ENCODE data around the gene OCA2. TPM values are rescaled to one million over a fixed set of nuclear protein-coding genes. Genes with fewer than 3 reads are reported as not detected.
A peak's percentile ranks its signal among the peaks of the same experiment; 100 is the strongest.
"Not testable (repeated sequence)": the region's sequence is repeated elsewhere in the genome, so short reads cannot be mapped to it uniquely, and the experiment has no call there.

OCA2 gene
- total RNA-seq: 1 to 10 TPM in 4 of 7 donors, under 1 TPM in 3; 0.39 to 3.0 (median 1.0) TPM
- polyA plus RNA-seq: 1 to 10 TPM in 1 of 3 donors, under 1 TPM in 2; 0.86 to 1.2 (median 1.00) TPM
- long read RNA-seq, donor 1: 0 reads
- long read RNA-seq, donor 2: 0 reads

GRCh38 chr15:28098766-28099554 lies at the start of gene OCA2:
TSS of gene OCA2 (minus strand) at chr15:28099315. CDS start at chr15:28081874, 17,441 bp downstream.
- intact Hi-C loops (cut with DNase I; ENCODE audit: low total_unique reads): no loop called here
- WGBS, 5 donors: 4 to 6% (median 4%) methylated on average over 19 to 52 of the region's 52 CpGs
- TF ChIP-seq, protein P1, sequence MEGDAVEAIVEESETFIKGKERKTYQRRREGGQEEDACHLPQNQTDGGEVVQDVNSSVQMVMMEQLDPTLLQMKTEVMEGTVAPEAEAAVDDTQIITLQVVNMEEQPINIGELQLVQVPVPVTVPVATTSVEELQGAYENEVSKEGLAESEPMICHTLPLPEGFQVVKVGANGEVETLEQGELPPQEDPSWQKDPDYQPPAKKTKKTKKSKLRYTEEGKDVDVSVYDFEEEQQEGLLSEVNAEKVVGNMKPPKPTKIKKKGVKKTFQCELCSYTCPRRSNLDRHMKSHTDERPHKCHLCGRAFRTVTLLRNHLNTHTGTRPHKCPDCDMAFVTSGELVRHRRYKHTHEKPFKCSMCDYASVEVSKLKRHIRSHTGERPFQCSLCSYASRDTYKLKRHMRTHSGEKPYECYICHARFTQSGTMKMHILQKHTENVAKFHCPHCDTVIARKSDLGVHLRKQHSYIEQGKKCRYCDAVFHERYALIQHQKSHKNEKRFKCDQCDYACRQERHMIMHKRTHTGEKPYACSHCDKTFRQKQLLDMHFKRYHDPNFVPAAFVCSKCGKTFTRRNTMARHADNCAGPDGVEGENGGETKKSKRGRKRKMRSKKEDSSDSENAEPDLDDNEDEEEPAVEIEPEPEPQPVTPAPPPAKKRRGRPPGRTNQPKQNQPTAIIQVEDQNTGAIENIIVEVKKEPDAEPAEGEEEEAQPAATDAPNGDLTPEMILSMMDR (IDR thresholded peaks at IDR 0.05 in 8 of 11, conservative IDR thresholded peaks at IDR 0.05 in 3 of 11): peak in 1 of 11 experiments; percentile 29
- TF ChIP-seq POLR2A (IDR thresholded peaks at IDR 0.05): no peak
- peaks cover 30 to 59% (median 50%) of the 10 kb centered on the region in 6 donors for H3K4me1 ChIP-seq
- peak within 1 kb of the TSS in 6 of 8 donors; percentile 8 to 61 (median 14) for H3K4me3 ChIP-seq
- peak; percentile 81 for DNase-seq
- peak within 1 kb of the TSS in 3 of 8 donors; percentile 14 to 42 (median 37) for H3K27ac ChIP-seq
- peaks cover 0 to 6% (median 0%) of the 10 kb centered on the region in 8 donors for H3K9me3 ChIP-seq
- H3K27me3 ChIP-seq (replicated peaks in 1 of 7): peaks cover 0 to 97% (median 61%) of the 10 kb centered on the region in 7 donors
- no peaks in the 10 kb centered on the region for H3K36me3 ChIP-seq

DNA sequence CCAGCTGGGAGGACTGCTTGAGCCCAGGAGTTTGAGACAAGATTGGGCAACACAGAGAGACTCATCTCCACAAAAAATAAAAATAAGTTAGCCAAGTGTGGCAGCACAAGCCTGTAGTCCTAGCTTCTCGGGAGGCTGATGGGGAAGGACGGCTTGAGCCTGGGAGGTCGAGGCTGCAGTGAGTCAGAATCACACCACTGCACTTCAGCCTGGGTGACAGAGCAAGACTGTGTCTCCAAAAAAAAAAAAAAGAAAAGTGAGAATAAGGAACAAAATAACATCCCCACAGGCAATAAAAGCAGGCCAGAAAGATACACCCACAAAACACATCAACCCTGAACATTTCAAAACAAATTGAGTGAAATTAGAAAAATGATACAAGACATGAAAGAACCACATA lies 48.7 kb upstream of the OCA2 start:
- H3K27ac ChIP-seq: no peak overlapping the region
- WGBS, 5 donors: 87 to 100% (median 96%) methylated on average over 3 of the region's 3 CpGs

GRCh38 chr15:28145419-28145818 lies 46.3 kb upstream of the OCA2 start:
- WGBS, 5 donors: 91 to 97% (median 93%) methylated on average over 3 to 4 of the region's 4 CpGs
- H3K36me3 ChIP-seq: peaks cover 7 to 78% (median 46%) of the 10 kb centered on the region in 6 donors
- intact Hi-C loops (cut with DNase I; ENCODE audit: low total_unique reads): not testable (repeated sequence)

More for the DNA sequence above, 48.7 kb upstream of the OCA2 start:
- TF ChIP-seq POLR2A (IDR thresholded peaks at IDR 0.05) (no peak), POLR2AphosphoS5 (IDR thresholded peaks at IDR 0.05) (no peak)
- TF ChIP-seq, protein P1 (IDR thresholded peaks at IDR 0.05 in 8 of 11, conservative IDR thresholded peaks at IDR 0.05 in 3 of 11): no peak
- DNase-seq: no peak
- intact Hi-C loops (cut with DNase I; ENCODE audit: low total_unique reads): no loop called here
- H3K9me3 ChIP-seq: peaks cover 0 to 25% (median 15%) of the 10 kb centered on the region in 8 donors
- peaks cover 5 to 78% (median 37%) of the 10 kb centered on the region in 6 donors for H3K36me3 ChIP-seq
- H3K4me3 ChIP-seq: no peak overlapping the region
- H3K4me1 ChIP-seq: no peaks in the 10 kb centered on the region
- no peaks in the 10 kb centered on the region for H3K27me3 ChIP-seq (replicated peaks in 1 of 7)

DNA sequence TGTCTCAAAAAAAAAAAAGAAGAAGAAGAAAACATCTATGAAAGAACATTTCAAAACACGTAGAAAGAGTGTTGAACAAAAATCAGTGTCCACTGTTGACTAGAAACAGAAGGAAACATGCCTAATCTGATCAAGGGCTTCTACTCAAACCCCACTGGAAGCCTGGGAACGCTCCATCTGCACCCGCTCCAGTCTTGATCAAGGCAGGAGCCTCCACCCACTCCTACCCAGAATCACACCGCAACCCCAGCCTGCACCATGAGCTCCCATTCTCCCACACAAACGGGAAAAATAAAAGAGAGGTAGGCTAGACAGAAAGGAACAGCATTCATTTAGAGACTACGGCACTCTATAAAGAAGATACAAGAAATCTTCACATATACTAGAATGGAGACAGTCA lies 40.9 kb upstream of the OCA2 start:
- intact Hi-C loops (cut with DNase I; ENCODE audit: low total_unique reads): no loop called here
- no peak for TF ChIP-seq POLR2A (IDR thresholded peaks at IDR 0.05)
- no peak for TF ChIP-seq POLR2AphosphoS5 (IDR thresholded peaks at IDR 0.05)
- TF ChIP-seq, protein P1 (IDR thresholded peaks at IDR 0.05 in 8 of 11, conservative IDR thresholded peaks at IDR 0.05 in 3 of 11): no peak
- Histone ChIP-seq H3K4me1 (peaks cover 0 to 12% (median 4%) of the 10 kb centered on the region in 6 donors), H3K36me3 (peaks cover 5 to 75% (median 50%) of the 10 kb centered on the region in 6 donors), H3K27me3 (replicated peaks in 1 of 7) (no peaks in the 10 kb centered on the region), H3K27ac (no peak overlapping the region), H3K9me3 (no peaks in the 10 kb centered on the region), H3K4me3 (no peak overlapping the region)
- WGBS, 5 donors: 85 to 96% (median 92%) methylated on average over 6 of the region's 6 CpGs
- no peak for DNase-seq

More at GRCh38 chr15:28145419-28145818, 46.3 kb upstream of the OCA2 start:
- peaks cover 0 to 22% (median 13%) of the 10 kb centered on the region in 8 donors for H3K9me3 ChIP-seq
- H3K27ac ChIP-seq; H3K27me3 ChIP-seq (replicated peaks in 1 of 7); DNase-seq; H3K4me3 ChIP-seq; H3K4me1 ChIP-seq: not testable (repeated sequence)

DNA sequence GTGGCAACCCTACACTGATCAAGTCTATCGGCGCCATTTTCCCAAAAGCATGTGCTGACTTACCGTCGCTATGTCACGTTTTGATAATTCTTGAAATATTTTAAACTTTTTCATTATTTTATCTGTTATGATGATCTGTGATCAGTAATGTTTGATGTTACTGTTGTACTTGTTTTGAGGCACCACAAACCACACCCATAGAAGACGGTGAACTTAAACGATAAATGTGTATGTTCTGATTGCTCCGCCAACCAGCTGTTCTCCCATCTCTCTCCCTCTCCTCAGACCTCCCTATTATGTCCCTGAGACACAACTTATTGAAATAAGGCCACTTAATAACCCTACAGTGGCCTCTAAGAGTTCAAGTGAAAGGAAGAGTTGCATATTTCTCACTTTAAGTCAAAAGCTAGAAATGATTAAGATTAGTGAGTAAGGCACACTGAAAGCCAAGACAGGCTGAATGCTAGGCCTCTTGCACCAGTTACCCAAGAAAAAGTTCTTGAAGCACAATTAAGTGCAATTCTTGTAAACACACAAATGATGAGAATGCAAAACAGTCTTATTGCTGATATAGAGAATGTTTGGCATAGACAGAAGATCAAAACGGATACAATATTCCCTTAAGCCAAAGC lies 38.4 kb upstream of the OCA2 start:
- peaks cover 0 to 27% (median 7%) of the 10 kb centered on the region in 6 donors for H3K4me1 ChIP-seq
- H3K27me3 ChIP-seq (replicated peaks in 1 of 7); H3K9me3 ChIP-seq; intact Hi-C loops (cut with DNase I; ENCODE audit: low total_unique reads); H3K4me3 ChIP-seq; DNase-seq: not testable (repeated sequence)
- 79 to 85% (median 83%) methylated on average over 9 of the region's 9 CpGs for WGBS, 5 donors
- H3K27ac ChIP-seq: peak overlapping the region in 2 of 8 donors; percentile 58 to 66
- H3K36me3 ChIP-seq: peaks cover 3 to 70% (median 31%) of the 10 kb centered on the region in 6 donors

DNA sequence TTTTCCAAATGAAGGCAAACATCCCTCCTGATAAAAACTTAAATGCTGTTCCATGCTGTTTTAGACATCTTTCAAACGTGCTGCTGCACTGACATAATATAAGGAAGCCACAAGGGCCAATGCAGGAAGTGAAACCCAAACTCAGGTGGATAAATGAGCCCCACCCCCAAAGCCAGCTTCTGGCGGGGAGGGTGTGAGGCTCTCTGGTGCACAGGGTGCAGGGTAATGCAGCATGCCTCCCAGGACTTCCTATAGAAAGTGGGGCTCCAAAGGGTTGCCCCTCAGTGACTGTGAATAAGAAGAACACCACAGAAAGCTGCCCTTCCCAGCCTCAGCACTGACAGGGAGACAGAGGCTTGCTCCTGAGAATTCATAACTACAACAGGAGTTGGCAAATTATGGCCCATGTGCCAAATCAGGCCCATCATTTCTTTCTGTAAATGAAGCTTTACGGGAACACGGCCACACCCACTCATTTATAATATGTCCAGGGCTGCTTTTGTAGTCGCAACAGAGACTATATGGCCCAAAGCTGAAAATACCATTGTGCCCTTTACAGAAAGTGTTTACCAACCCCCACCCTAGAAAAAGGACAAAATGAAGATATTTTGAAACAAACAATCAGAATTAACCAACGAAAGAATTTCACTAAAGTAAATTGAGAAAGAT lies 37.3 kb upstream of the OCA2 start:
- peaks cover 3 to 70% (median 35%) of the 10 kb centered on the region in 6 donors for H3K36me3 ChIP-seq

More for the DNA sequence above, 37.3 kb upstream of the OCA2 start:
- Histone ChIP-seq H3K27ac (peak overlapping the region in 5 of 8 donors; percentile 22 to 69 (median 53)), H3K4me1 (peaks cover 0 to 27% (median 7%) of the 10 kb centered on the region in 6 donors)
- H3K9me3 ChIP-seq; intact Hi-C loops (cut with DNase I; ENCODE audit: low total_unique reads); DNase-seq; H3K27me3 ChIP-seq (replicated peaks in 1 of 7); H3K4me3 ChIP-seq: not testable (repeated sequence)
- WGBS, 5 donors: 47 to 64% (median 50%) methylated on average over 6 of the region's 6 CpGs
